Measurements from ENCODE around the gene PIGR. TPM values are rescaled to one million over a fixed set of nuclear protein-coding genes. Genes with fewer than 3 reads are reported as not detected.

The PIGR gene
- total and polyA plus RNA-seq, 9 of the 15 experiments (the other 6 are each of a cell fraction or from before 2014, with no cell fraction given), result 0.01 to 1.5 (median 0.03) TPM; not detected in 4

GRCh38 chr1:206925106-206925736 lies 21.0 kb downstream of the PIGR start (continued):
- 0 out of 4 replicates have a peak, but pooled peaks of 1 of the 2 experiments have one; percentile 25 for TF ChIP-seq NRF1 (conservative IDR thresholded peaks at IDR 0.05 in 1 of 2, IDR thresholded peaks at IDR 0.05 in 1 of 2)
- TF ChIP-seq CREB3L1 (IDR thresholded peaks at IDR 0.05; ENCODE audit: borderline replicate concordance, low read depth), result no peak
- TF ChIP-seq ZNF766 (CRISPR knock-in tag; conservative IDR thresholded peaks at IDR 0.05), result no peak
- 0 out of 2 replicates have a peak, but pooled peaks have one; percentile 13 for TF ChIP-seq SOX6 (IDR thresholded peaks at IDR 0.05)
- TF ChIP-seq ZBTB1 (CRISPR knock-in tag; IDR thresholded peaks at IDR 0.05; ENCODE audit: borderline replicate concordance, low read depth), result no peak
- no peak for TF ChIP-seq NFIX (CRISPR knock-in tag; IDR thresholded peaks at IDR 0.05; ENCODE audit: low read depth)
- peak; percentile 39 to 61 (median 59); a peak in 5 of 6 replicates for TF ChIP-seq CTCF (IDR thresholded peaks at IDR 0.05 in 2 of 3, conservative IDR thresholded peaks at IDR 0.05 in 1 of 3; ENCODE audit: insufficient read depth in 2 of 3, low read depth in 1 of 3, low read length in 3 of 3)
- no peak for TF ChIP-seq ZBED1 (IDR thresholded peaks at IDR 0.05)
- no peak for TF ChIP-seq SMAD4 (CRISPR knock-in tag; conservative IDR thresholded peaks at IDR 0.05)
- peak; percentile 86 for TF ChIP-seq USF1 (CRISPR knock-in tag; IDR thresholded peaks at IDR 0.05)
- no peak for TF ChIP-seq ZBTB40 (IDR thresholded peaks at IDR 0.05)
- no peak for TF ChIP-seq ZBTB40 (CRISPR knock-in tag; IDR thresholded peaks at IDR 0.05)
- no peak for TF ChIP-seq HDAC3 (IDR thresholded peaks at IDR 0.05; ENCODE audit: borderline replicate concordance, partially characterized antibody)
- TF ChIP-seq SAP30 (IDR thresholded peaks at IDR 0.05; ENCODE audit: borderline replicate concordance, insufficient read depth, low read depth, low read length, poor library complexity, severe bottlenecking), result no peak
